H9 (cell line): ENCODE data around the gene HS3ST6. TPM values are rescaled to one million over a fixed set of nuclear protein-coding genes. Genes with fewer than 3 reads are reported as not detected.
"Not testable (repeated sequence)": the region's sequence is repeated elsewhere in the genome, so short reads cannot be mapped to it uniquely, and the experiment has no call there.

Source experiments
- DNase-seq: peaks from one replicate; pipeline ENCODE4 v3.0.0-alpha.2; 2017
- H2AFZ ChIP-seq: one replicate; pipeline ENCODE4 v1.6.1; 2013; ENCODE audit warnings: mild to moderate bottlenecking, low read length, control low read depth, moderate library complexity
- H2AK5ac ChIP-seq: 2 replicates; pipeline ENCODE4 v1.6.1; 2013; ENCODE audit warnings: low read length, control low read depth, mixed read lengths; ENCODE audit not compliant: insufficient read length
- H2BK120ac ChIP-seq: one replicate; pipeline ENCODE4 v1.6.1; 2013; ENCODE audit warnings: low read depth, mild to moderate bottlenecking, low read length, control low read depth, inconsistent platforms; ENCODE audit not compliant: poor library complexity, severe bottlenecking
- H2BK12ac ChIP-seq: 2 replicates; pipeline ENCODE4 v1.6.1; 2013; ENCODE audit warnings: low read length, control low read depth, mixed read lengths, low read depth; ENCODE audit not compliant: insufficient read length
- H2BK15ac ChIP-seq: 2 replicates; pipeline ENCODE4 v1.6.1; 2013; ENCODE audit warnings: low read depth, low read length, control low read depth
- H2BK20ac ChIP-seq: one replicate; pipeline ENCODE4 v1.6.1; 2013; ENCODE audit warnings: low read depth, mild to moderate bottlenecking, low read length, control low read depth, inconsistent platforms; ENCODE audit not compliant: poor library complexity, severe bottlenecking
- H2BK5ac ChIP-seq: 2 replicates; pipeline ENCODE4 v1.6.1; 2013; ENCODE audit warnings: low read length, control low read depth, mixed read lengths; ENCODE audit not compliant: insufficient read length
- H3K14ac ChIP-seq: 2 replicates; pipeline ENCODE4 v1.6.1; 2013; ENCODE audit warnings: low read length, control low read depth; ENCODE audit not compliant: insufficient read depth
- H3K18ac ChIP-seq: 2 replicates; pipeline ENCODE4 v1.6.1; 2013; ENCODE audit warnings: low read depth, mild to moderate bottlenecking, mixed read lengths, low read length, control low read depth; ENCODE audit not compliant: insufficient read length
- H3K23ac ChIP-seq: 2 replicates; pipeline ENCODE4 v1.6.1; 2013; ENCODE audit warnings: low read length, control low read depth, mixed read lengths, low read depth; ENCODE audit not compliant: insufficient read length
- H3K23me2 ChIP-seq: 2 replicates; pipeline ENCODE4 v1.6.1; 2013; ENCODE audit warnings: low read depth, mild to moderate bottlenecking, mixed read lengths, low read length, control low read depth; ENCODE audit not compliant: insufficient read length, poor library complexity, severe bottlenecking
- H3K27ac ChIP-seq: 2 replicates; pipeline ENCODE4 v1.5.1; 2013; ENCODE audit warnings: low read length, control low read depth, mixed read lengths, low read depth; ENCODE audit not compliant: insufficient read length
- H3K27me3 ChIP-seq: 2 replicates; pipeline ENCODE4 v1.6.1; 2013; ENCODE audit warnings: low read length, control low read depth, inconsistent platforms; ENCODE audit not compliant: insufficient read depth
- H3K4ac ChIP-seq: 2 replicates; pipeline ENCODE4 v1.6.1; 2013; ENCODE audit warnings: low read depth, mild to moderate bottlenecking, control low read depth, inconsistent platforms, low read length, moderate library complexity
- H3K4me1 ChIP-seq: 2 replicates; pipeline ENCODE4 v1.6.1; 2013; ENCODE audit warnings: low read length, control low read depth, inconsistent platforms; ENCODE audit not compliant: insufficient read depth
- H3K4me2 ChIP-seq: 2 replicates; pipeline ENCODE4 v1.6.1; 2013; ENCODE audit warnings: low read length, control low read depth, mixed read lengths; ENCODE audit not compliant: insufficient read length, insufficient read depth
- H3K56ac ChIP-seq: 2 replicates; pipeline ENCODE4 v1.6.1; 2013; ENCODE audit warnings: low read depth, mild to moderate bottlenecking, mixed read lengths, low read length, control low read depth; ENCODE audit not compliant: insufficient read length
- H3K79me1 ChIP-seq: 2 replicates; pipeline ENCODE4 v1.6.1; 2013; ENCODE audit warnings: low read depth, mild to moderate bottlenecking, moderate library complexity, low read length, control low read depth, inconsistent platforms; ENCODE audit not compliant: insufficient read depth, poor library complexity, severe bottlenecking
- H3K79me2 ChIP-seq: 2 replicates; pipeline ENCODE4 v1.6.1; 2013; ENCODE audit warnings: low read length, control low read depth, inconsistent platforms; ENCODE audit not compliant: insufficient read depth
- H3K9ac ChIP-seq: 2 replicates; pipeline ENCODE4 v1.6.1; 2013; ENCODE audit warnings: low read length, control low read depth, mixed read lengths; ENCODE audit not compliant: insufficient read length; ENCODE audit errors: extremely low read depth
- H3K9me3 ChIP-seq: one replicate; pipeline ENCODE4 v1.6.1; 2013; ENCODE audit warnings: low read depth, low read length, inconsistent platforms; ENCODE audit not compliant: control insufficient read depth
- H3T11ph ChIP-seq: one replicate; pipeline ENCODE4 v1.6.1; 2013; ENCODE audit warnings: mild to moderate bottlenecking, low read length, control low read depth, inconsistent platforms
- H4K20me1 ChIP-seq: one replicate; pipeline ENCODE4 v1.6.1; 2013; ENCODE audit not compliant: control insufficient read depth, insufficient read length, insufficient read depth
- H4K5ac ChIP-seq: 2 replicates; pipeline ENCODE4 v1.6.1; 2013; ENCODE audit warnings: low read depth, mild to moderate bottlenecking, mixed read lengths, low read length, control low read depth; ENCODE audit not compliant: insufficient read length
- H4K8ac ChIP-seq: replicated peaks from 2 replicates; pipeline ENCODE4 v1.6.1; 2013; ENCODE audit warnings: low read length, control low read depth, mixed read lengths, low read depth; ENCODE audit not compliant: insufficient read length
- H4K91ac ChIP-seq: 2 replicates; pipeline ENCODE4 v1.6.1; 2013; ENCODE audit warnings: low read depth, mild to moderate bottlenecking, moderate library complexity, mixed read lengths, low read length, control low read depth; ENCODE audit not compliant: insufficient read length
- H3K27ac Mint-ChIP-seq, 3 experiments: 2 replicates in 2 of 3; 3 replicates in 1 of 3; pipeline ENCODE4 v1.8.0; 2020 to 2021; ENCODE audit warnings: mixed read lengths in 3 of 3, mild to moderate bottlenecking in 1 of 3, moderate library complexity in 1 of 3
- H3K27me3 Mint-ChIP-seq: 2 replicates; pipeline ENCODE4 v1.8.0; 2021; ENCODE audit warnings: low read depth, mild to moderate bottlenecking, moderate library complexity, mixed read lengths
- H3K36me3 Mint-ChIP-seq, 3 experiments: 2 replicates in 2 of 3; 3 replicates in 1 of 3; pipeline ENCODE4 v1.8.0; 2020 to 2021; ENCODE audit warnings: low read depth in 3 of 3, mixed read lengths in 3 of 3; ENCODE audit not compliant: insufficient read depth in 1 of 3
- H3K4me1 Mint-ChIP-seq, 2 experiments: 2 replicates each; pipeline ENCODE4 v1.8.0; 2020; ENCODE audit warnings: mixed read lengths in 2 of 2
- H3K4me3 Mint-ChIP-seq, 2 experiments: 2 replicates in 1 of 2; 3 replicates in 1 of 2; pipeline ENCODE4 v1.8.0; 2020 to 2021; ENCODE audit warnings: mild to moderate bottlenecking in 2 of 2, mixed read lengths in 2 of 2, moderate library complexity in 1 of 2
- H3K9me3 Mint-ChIP-seq, 2 experiments: 2 replicates in 1 of 2; 3 replicates in 1 of 2; pipeline ENCODE4 v1.8.0; 2020; ENCODE audit warnings: mild to moderate bottlenecking in 2 of 2, mixed read lengths in 2 of 2, moderate library complexity in 1 of 2
- CTCF ChIP-seq: fragments of 200-600 bp; sonication (generic); conservative IDR thresholded peaks from 3 replicates; pipeline ENCODE4 v1.8.0; 2021; ENCODE audit warnings: antibody characterized with exemption, mild to moderate bottlenecking
- WGBS: extraction: QIAGEN DNeasy Blood & Tissue Kit; methylation state at CpG from one replicate; pipeline ENCODE4 v1.1.7; 2013; ENCODE audit warnings: missing lambda C conversion rate, low lambda C conversion rate, mixed read lengths; ENCODE audit not compliant: insufficient read length; ENCODE audit errors: extremely low coverage; 5-methylcytosine and 5-hydroxymethylcytosine counted together
- total RNA-seq: library from RNA; stranded (reverse); gene quantifications from 2 replicates; pipeline ENCODE4 v1.2.1, GENCODE V29; 2021

The HS3ST6 gene
- total RNA-seq, 1 experiment from 2014 or later: not detected

- Histone ChIP-seq H2AK5ac (no peak overlapping the region), H2BK5ac (no peak overlapping the region), H2AFZ (no peak overlapping the region), H2BK120ac (no peak overlapping the region), H3T11ph (no peak overlapping the region), H2BK20ac (no peak overlapping the region), H3K4me1 (no peaks in the 10 kb centered on the region), H3K27ac (no peak overlapping the region), H4K20me1 (no peaks in the 10 kb centered on the region), H4K5ac (no peak overlapping the region), H4K8ac (no peak overlapping the region), H3K9ac (no peak overlapping the region), H3K4me2 (no peak overlapping the region), H2BK15ac (no peak overlapping the region), H3K56ac (no peak overlapping the region), H3K23me2 (no peaks in the 10 kb centered on the region), H3K14ac (no peak overlapping the region), H4K91ac (no peak overlapping the region), H2BK12ac (no peak overlapping the region), H3K27me3 (no peaks in the 10 kb centered on the region), H3K79me1 (no peaks in the 10 kb centered on the region), H3K9me3 (no peaks in the 10 kb centered on the region), H3K18ac (no peak overlapping the region), H3K4ac (no peak overlapping the region), H3K23ac (no peak overlapping the region), H3K79me2 (no peaks in the 10 kb centered on the region)
- H3K9me3 Mint-ChIP-seq: no peaks in the 10 kb centered on the region
- no peak overlapping the region for H3K27ac Mint-ChIP-seq
- no peak overlapping the region for H3K4me3 Mint-ChIP-seq
- WGBS: no CpG with 5 or more reads among the region's 13 CpGs
- H3K36me3 Mint-ChIP-seq: no peaks in the 10 kb centered on the region
- TF ChIP-seq CTCF: peak; percentile 56
- DNase-seq: no peak
- H3K4me1 Mint-ChIP-seq: peaks cover 0 to 4% of the 10 kb centered on the region in 2 experiments; a peak in 1 of 4 replicates
- H3K27me3 Mint-ChIP-seq: peaks cover 22% of the 10 kb centered on the region
These were observed 34.0 kb downstream of the HS3ST6 start for GRCh38 chr16:1884155-1884760.

- not testable (repeated sequence) for H3K14ac ChIP-seq, H3K4me1 Mint-ChIP-seq, H2AFZ ChIP-seq, H4K20me1 ChIP-seq, H3K4me3 Mint-ChIP-seq, H3K9me3 Mint-ChIP-seq, H4K5ac ChIP-seq, H3K4me2 ChIP-seq, H2AK5ac ChIP-seq, H2BK5ac ChIP-seq, H3K4me1 ChIP-seq, H3K9ac ChIP-seq, H4K91ac ChIP-seq, H3K27ac ChIP-seq, H3K36me3 Mint-ChIP-seq, H3K23ac ChIP-seq, H3K79me2 ChIP-seq, H2BK12ac ChIP-seq, H4K8ac ChIP-seq, H2BK120ac ChIP-seq, H3K18ac ChIP-seq, H3K4ac ChIP-seq, DNase-seq, H2BK15ac ChIP-seq, H3K9me3 ChIP-seq, H3K27ac Mint-ChIP-seq, H3T11ph ChIP-seq, H3K23me2 ChIP-seq, H3K27me3 ChIP-seq, H2BK20ac ChIP-seq, H3K56ac ChIP-seq, H3K79me1 ChIP-seq
- peaks cover 40% of the 10 kb centered on the region for H3K27me3 Mint-ChIP-seq
- no CpG with 5 or more reads among the region's 9 CpGs for WGBS
These were observed 37.0 kb downstream of the HS3ST6 start for GRCh38 chr16:1881172-1881571.
